Lower lobe of right lung (tissue), 2 donors: ENCODE data around the gene APOL2. TPM values are rescaled to one million over a fixed set of nuclear protein-coding genes. Genes with fewer than 3 reads are reported as not detected.

Source experiments
- ATAC-seq, 2 donors: fragments of 200-7000 bp; cut with Tn5 transposase; one replicate each; pipeline ENCODE4 v1.9.1; 2020 to 2022; ENCODE audit warnings: mild to moderate bottlenecking in 2 of 2, moderate library complexity in 2 of 2
- DNase-seq: peaks from one replicate; pipeline ENCODE4 v3.0.0-alpha.2; 2020
- H3K27ac ChIP-seq: fragments of 200-600 bp; one replicate; pipeline ENCODE4 v1.8.0; 2022
- H3K27me3 ChIP-seq: fragments of 200-600 bp; one replicate; pipeline ENCODE4 v1.8.0; 2022; ENCODE audit warnings: low read depth
- H3K36me3 ChIP-seq: fragments of 200-600 bp; one replicate; pipeline ENCODE4 v1.8.0; 2022; ENCODE audit warnings: mild to moderate bottlenecking
- H3K4me1 ChIP-seq: fragments of 200-600 bp; one replicate; pipeline ENCODE4 v1.8.0; 2022
- H3K4me3 ChIP-seq: fragments of 200-600 bp; one replicate; pipeline ENCODE4 v1.8.0; 2022; ENCODE audit warnings: mild to moderate bottlenecking
- H3K9me3 ChIP-seq: fragments of 200-600 bp; one replicate; pipeline ENCODE4 v1.8.0; 2022
- CTCF ChIP-seq: fragments of 200-600 bp; IDR thresholded peaks from one replicate; pipeline ENCODE4 v1.8.0; 2022; ENCODE audit warnings: antibody characterized with exemption, mild to moderate bottlenecking
- intact Hi-C: fragments of 100-400 bp; cut with DNase I; formaldehyde crosslinking; loops from one replicate; pipeline ENCODE4 v1.11.0; 2022
- total RNA-seq: library from RNA; stranded (reverse); fragmentation: NEBNext Ultra II Directional; extraction: Animal tissue kit (Norgen Biotek cat#: 25700); gene quantifications from one replicate; pipeline ENCODE4 v1.2.1, GENCODE V29; 2021
- donor health status: DM: no; HTN: yes; CAD: no; lungs with severe emphysema.

Gene APOL2
- total RNA-seq, 1 donor from 2014 or later = 56.0 TPM

GRCh38 chr22:36238373-36239149, 766 bp downstream of the APOL2 start:
- Histone ChIP-seq H3K36me3 (peaks cover 20% of the 10 kb centered on the region), H3K27me3 (no peaks in the 10 kb centered on the region), H3K9me3 (no peaks in the 10 kb centered on the region), H3K4me3 (peak overlapping the region; percentile 80), H3K4me1 (peaks cover 55% of the 10 kb centered on the region), H3K27ac (peak overlapping the region; percentile 90)
- no peak for TF ChIP-seq CTCF
- ATAC-seq (peak; percentile 47 to 63), DNase-seq (no peak)
- intact Hi-C loops = no loop called here

DNA sequence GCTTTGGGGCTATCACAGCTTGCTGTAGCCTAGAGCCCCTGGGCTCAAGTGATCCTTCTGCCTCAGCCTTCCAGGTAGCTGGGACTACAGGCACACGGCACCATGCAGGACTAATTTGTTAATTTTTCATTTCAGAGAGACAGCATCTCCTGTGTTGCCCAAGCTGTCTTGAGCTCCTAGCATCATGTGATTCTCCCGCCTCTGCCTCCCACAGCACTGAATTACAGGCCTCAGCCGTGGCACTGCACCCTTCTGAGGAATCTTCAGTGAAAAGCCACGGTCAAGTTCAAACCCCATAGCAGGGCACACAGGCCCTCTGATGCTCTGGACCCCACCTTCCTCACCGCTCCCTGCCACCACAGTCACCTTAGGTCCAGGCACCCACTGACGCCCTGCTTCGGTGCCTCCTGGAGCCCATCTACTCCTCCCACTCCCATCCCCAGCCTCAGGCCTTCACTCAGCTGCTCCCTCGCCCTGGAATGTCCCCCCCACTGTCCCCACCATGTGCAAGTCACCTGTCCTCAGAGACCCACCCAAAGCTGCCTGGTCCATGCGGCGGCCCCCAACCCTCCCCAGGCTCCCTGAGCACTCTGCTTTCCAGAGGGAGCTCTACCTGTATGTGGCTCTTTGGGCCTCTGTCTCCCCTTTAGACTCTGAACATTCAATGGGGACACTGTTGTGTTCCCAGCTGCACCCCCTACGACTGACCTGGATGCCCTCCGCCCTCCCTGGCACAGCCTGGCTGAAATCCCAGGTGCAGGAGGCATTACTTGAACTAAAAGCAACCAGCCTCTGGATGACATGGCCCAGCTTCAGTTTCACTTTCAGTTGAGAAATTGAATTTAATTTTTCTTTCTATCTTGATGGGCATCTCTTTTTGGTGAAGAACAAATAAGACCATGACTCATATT, 1.6 kb downstream of the APOL2 start:
- no peak for DNase-seq
- TF ChIP-seq CTCF = no peak
- H3K9me3 ChIP-seq = no peaks in the 10 kb centered on the region
- H3K4me1 ChIP-seq = peaks cover 63% of the 10 kb centered on the region
- H3K4me3 ChIP-seq = peak overlapping the region; percentile 80
- H3K27ac ChIP-seq = peak overlapping the region; percentile 90
- intact Hi-C loops = no loop called here
- H3K36me3 ChIP-seq = peaks cover 28% of the 10 kb centered on the region
- no peaks in the 10 kb centered on the region for H3K27me3 ChIP-seq
- ATAC-seq = peak in 1 of 2 donors; percentile 40

- H3K27ac ChIP-seq = no peak overlapping the region
- no peaks in the 10 kb centered on the region for H3K27me3 ChIP-seq
- TF ChIP-seq CTCF = no peak
- peak overlapping the region; percentile 80 for H3K4me3 ChIP-seq
- no peaks in the 10 kb centered on the region for H3K9me3 ChIP-seq
- H3K36me3 ChIP-seq = peaks cover 39% of the 10 kb centered on the region
- peaks cover 64% of the 10 kb centered on the region for H3K4me1 ChIP-seq
- DNase-seq (no peak), ATAC-seq (no peak)
- intact Hi-C loops = no loop called here
These were observed 2.7 kb downstream of the APOL2 start for GRCh38 chr22:36236388-36237319.

GRCh38 chr22:36235585-36235984, 3.7 kb downstream of the APOL2 start:
- TF ChIP-seq CTCF = no peak
- H3K9me3 ChIP-seq = no peaks in the 10 kb centered on the region
- DNase-seq (no peak), ATAC-seq (no peak)
- H3K27ac ChIP-seq = no peak overlapping the region
- H3K4me3 ChIP-seq = no peak overlapping the region
- peaks cover 64% of the 10 kb centered on the region for H3K4me1 ChIP-seq
- intact Hi-C loops = no loop called here
- no peaks in the 10 kb centered on the region for H3K27me3 ChIP-seq
- peaks cover 49% of the 10 kb centered on the region for H3K36me3 ChIP-seq

- H3K27ac ChIP-seq = no peak overlapping the region
- peaks cover 56% of the 10 kb centered on the region for H3K36me3 ChIP-seq
- H3K9me3 ChIP-seq = no peaks in the 10 kb centered on the region
- H3K27me3 ChIP-seq = no peaks in the 10 kb centered on the region
- no peak overlapping the region for H3K4me3 ChIP-seq
- peaks cover 63% of the 10 kb centered on the region for H3K4me1 ChIP-seq
- ATAC-seq (no peak), DNase-seq (no peak)
- TF ChIP-seq CTCF = no peak
- intact Hi-C loops = no loop called here
These were observed 4.4 kb downstream of the APOL2 start for GRCh38 chr22:36234919-36235318.
